Neutrophil (primary cell): ENCODE results near the gene ERMP1.
"Not testable (repeated sequence)": the region's sequence is repeated elsewhere in the genome, so short reads cannot be mapped to it uniquely, and the experiment has no call there.

Experiments
- H3K27ac ChIP-seq: fragments of 200-600 bp; sonication (generic); 2 replicates; pipeline ENCODE4 v1.5.1; 2016; ENCODE audit warnings: mild to moderate bottlenecking, moderate library complexity
- H3K27me3 ChIP-seq: fragments of 200-600 bp; sonication (generic); 2 replicates; pipeline ENCODE4 v1.6.0; 2016; ENCODE audit warnings: mild to moderate bottlenecking
- H3K36me3 ChIP-seq: fragments of 200-600 bp; sonication (generic); 2 replicates; pipeline ENCODE4 v1.5.1; 2017
- H3K4me1 ChIP-seq, 2 experiments: fragments of 200-600 bp in 1 of 2; sonication (generic) in 1 of 2; 1 replicate in 1 of 2; 2 replicates in 1 of 2; pipeline versions ENCODE4 v1.5.1 to v1.6.1; 2013 to 2016; ENCODE audit warnings: low read depth in 1 of 2, low read length in 1 of 2, mild to moderate bottlenecking in 1 of 2, moderate library complexity in 1 of 2; ENCODE audit not compliant: control insufficient read depth in 1 of 2, insufficient read depth in 1 of 2
- H3K4me3 ChIP-seq, 2 experiments: fragments of 200-600 bp in 1 of 2; sonication (generic) in 1 of 2; 1 replicate in 1 of 2; 2 replicates in 1 of 2; pipeline ENCODE4 v1.5.1; 2013 to 2016; ENCODE audit warnings: low read depth in 1 of 2, low read length in 1 of 2, mild to moderate bottlenecking in 1 of 2, moderate library complexity in 1 of 2
- H3K9me3 ChIP-seq: fragments of 200-600 bp; sonication (generic); 2 replicates; pipeline ENCODE4 v1.5.1; 2016
- CTCF ChIP-seq: fragments of 200-600 bp; sonication (generic); IDR thresholded peaks from 2 replicates; pipeline ENCODE4 v1.5.1; 2016; ENCODE audit warnings: antibody characterized with exemption

The ERMP1 gene

GRCh38 chr9:5787220-5787619, 45.7 kb downstream of the ERMP1 start:
- no peaks in the 10 kb centered on the region for H3K27me3 ChIP-seq
- H3K36me3 ChIP-seq, result peaks cover 14% of the 10 kb centered on the region
- no peak overlapping the region for H3K4me3 ChIP-seq
- no peak overlapping the region for H3K27ac ChIP-seq
- no peak for TF ChIP-seq CTCF
- H3K4me1 ChIP-seq, result no peaks in the 10 kb centered on the region
- no peaks in the 10 kb centered on the region for H3K9me3 ChIP-seq

- peaks cover 14% of the 10 kb centered on the region for H3K36me3 ChIP-seq
- no peaks in the 10 kb centered on the region for H3K4me1 ChIP-seq
- no peak for TF ChIP-seq CTCF
- no peaks in the 10 kb centered on the region for H3K27me3 ChIP-seq
- no peak overlapping the region for H3K27ac ChIP-seq
- no peak overlapping the region for H3K4me3 ChIP-seq
- H3K9me3 ChIP-seq, result no peaks in the 10 kb centered on the region
Observed at GRCh38 chr9:5786370-5787127, 46.4 kb downstream of the ERMP1 start.

GRCh38 chr9:5784526-5785315, 48.2 kb downstream of the ERMP1 start:
- H3K27ac ChIP-seq, result no peak overlapping the region

GRCh38 chr9:5783982-5784381, 48.9 kb downstream of the ERMP1 start:
- peaks cover 28% of the 10 kb centered on the region for H3K36me3 ChIP-seq
- no peaks in the 10 kb centered on the region for H3K9me3 ChIP-seq
- H3K4me1 ChIP-seq, result no peaks in the 10 kb centered on the region
- no peaks in the 10 kb centered on the region for H3K27me3 ChIP-seq
- H3K4me3 ChIP-seq, result no peak overlapping the region
- TF ChIP-seq CTCF, result no peak
- no peak overlapping the region for H3K27ac ChIP-seq

More at GRCh38 chr9:5784526-5785315, 48.2 kb downstream of the ERMP1 start:
- Histone ChIP-seq H3K4me3 (no peak overlapping the region), H3K36me3 (peaks cover 21% of the 10 kb centered on the region), H3K27me3 (no peaks in the 10 kb centered on the region), H3K4me1 (no peaks in the 10 kb centered on the region), H3K9me3 (no peaks in the 10 kb centered on the region)
- no peak for TF ChIP-seq CTCF

GRCh38 chr9:5783420-5783819, 49.5 kb downstream of the ERMP1 start:
- H3K27me3 ChIP-seq, H3K9me3 ChIP-seq, H3K4me3 ChIP-seq, H3K27ac ChIP-seq, H3K4me1 ChIP-seq: not testable (repeated sequence)
- H3K36me3 ChIP-seq, result peaks cover 34% of the 10 kb centered on the region

GRCh38 chr9:5779705-5780218, 53.2 kb downstream of the ERMP1 start:
- peaks cover 26% of the 10 kb centered on the region for H3K36me3 ChIP-seq
- H3K27ac ChIP-seq, H3K9me3 ChIP-seq, H3K4me1 ChIP-seq, H3K4me3 ChIP-seq, H3K27me3 ChIP-seq: not testable (repeated sequence)
